ENCODE results near the gene LSM14A.

GRCh38 chr19:34228762-34229161 lies 56.5 kb downstream of the LSM14A start:
- TF ChIP-seq, protein P1, sequence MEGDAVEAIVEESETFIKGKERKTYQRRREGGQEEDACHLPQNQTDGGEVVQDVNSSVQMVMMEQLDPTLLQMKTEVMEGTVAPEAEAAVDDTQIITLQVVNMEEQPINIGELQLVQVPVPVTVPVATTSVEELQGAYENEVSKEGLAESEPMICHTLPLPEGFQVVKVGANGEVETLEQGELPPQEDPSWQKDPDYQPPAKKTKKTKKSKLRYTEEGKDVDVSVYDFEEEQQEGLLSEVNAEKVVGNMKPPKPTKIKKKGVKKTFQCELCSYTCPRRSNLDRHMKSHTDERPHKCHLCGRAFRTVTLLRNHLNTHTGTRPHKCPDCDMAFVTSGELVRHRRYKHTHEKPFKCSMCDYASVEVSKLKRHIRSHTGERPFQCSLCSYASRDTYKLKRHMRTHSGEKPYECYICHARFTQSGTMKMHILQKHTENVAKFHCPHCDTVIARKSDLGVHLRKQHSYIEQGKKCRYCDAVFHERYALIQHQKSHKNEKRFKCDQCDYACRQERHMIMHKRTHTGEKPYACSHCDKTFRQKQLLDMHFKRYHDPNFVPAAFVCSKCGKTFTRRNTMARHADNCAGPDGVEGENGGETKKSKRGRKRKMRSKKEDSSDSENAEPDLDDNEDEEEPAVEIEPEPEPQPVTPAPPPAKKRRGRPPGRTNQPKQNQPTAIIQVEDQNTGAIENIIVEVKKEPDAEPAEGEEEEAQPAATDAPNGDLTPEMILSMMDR (IDR thresholded peaks at IDR 0.05) = no peak
- TF ChIP-seq POLR2A (IDR thresholded peaks at IDR 0.05) (no peak), POLR2AphosphoS5 (IDR thresholded peaks at IDR 0.05) (no peak)

All from prostate gland (tissue), 2 donors.